SH-SY5Y (cell line): ENCODE data around the gene NR2F6.

Source experiments
- GATA2 ChIP-seq: IDR thresholded peaks from 2 replicates; pipeline ENCODE4 v1.6.1; 2011; ENCODE audit warnings: mild to moderate bottlenecking, low read depth, low read length
- GATA3 ChIP-seq: IDR thresholded peaks from 2 replicates; pipeline ENCODE4 v1.6.1; 2011; ENCODE audit warnings: low read depth, mild to moderate bottlenecking, low read length, moderate library complexity

DNA sequence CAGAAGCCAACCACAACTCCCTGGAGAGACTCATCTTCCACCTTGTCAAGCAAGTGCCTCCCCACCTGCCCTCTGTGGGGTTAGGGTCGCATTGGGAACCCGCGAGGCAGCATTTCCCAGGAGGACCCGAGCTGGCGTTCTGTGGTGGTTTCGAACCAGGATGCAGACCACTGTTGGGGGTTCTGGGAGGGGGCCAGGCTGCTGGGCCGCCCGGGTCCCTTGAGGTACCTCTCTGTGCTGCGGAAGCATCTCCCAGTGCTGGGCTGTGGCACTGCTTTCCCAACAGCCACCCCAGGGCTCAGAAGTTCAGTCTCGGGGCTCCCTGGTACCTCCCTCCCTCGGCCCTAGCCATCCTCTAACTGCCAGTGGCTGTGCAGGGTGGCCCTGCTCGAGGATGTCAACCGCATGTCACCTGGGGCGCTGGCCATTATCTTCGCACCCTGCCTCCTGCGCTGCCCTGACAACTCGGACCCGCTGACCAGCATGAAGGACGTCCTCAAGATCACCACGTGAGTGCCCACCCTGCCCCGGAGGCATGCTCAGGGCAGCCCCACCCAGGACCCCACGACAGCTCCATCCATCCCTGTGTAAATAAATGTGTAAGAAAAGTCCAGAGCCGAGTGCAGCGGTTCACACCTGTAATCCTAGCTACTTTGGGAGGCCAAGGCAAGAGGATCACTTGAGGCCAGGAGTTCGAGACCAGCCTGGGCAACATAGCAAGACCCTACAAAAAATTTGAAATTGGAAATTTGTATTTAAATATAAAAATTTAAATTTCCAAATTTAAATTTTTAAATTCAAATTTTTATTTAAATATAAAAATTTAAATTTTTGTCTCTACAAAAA lies 38.8 kb downstream of the NR2F6 start:
- TF ChIP-seq GATA2 (no peak), GATA3 (no peak)
